Measurements from ENCODE around the gene ETNK2.

- no peak for TF ChIP-seq POLR2A (IDR thresholded peaks at IDR 0.05)
- TF ChIP-seq CTCF (IDR thresholded peaks at IDR 0.05 in 4 of 5, conservative IDR thresholded peaks at IDR 0.05 in 1 of 5) = no peak
Measured at GRCh38 chr1:204191456-204191855, 39.6 kb upstream of the ETNK2 start.
